SU-DHL-6 (cell line): ENCODE data around the gene CCDC85C.

Source experiments
- H2AFZ ChIP-seq: fragments of 200-600 bp; sonication (generic); 2 replicates; pipeline ENCODE4 v1.6.1; 2014; ENCODE audit warnings: low read depth, mild to moderate bottlenecking, moderate library complexity, mixed read lengths, antibody characterized with exemption, low read length; ENCODE audit not compliant: severe bottlenecking
- H3F3A ChIP-seq: fragments of 200-600 bp; shearing (Covaris generic); 2 replicates; pipeline ENCODE4 v1.6.0; 2016; ENCODE audit warnings: antibody characterized with exemption, mild to moderate bottlenecking; ENCODE audit not compliant: insufficient read depth
- H3K27ac ChIP-seq: fragments of 200-600 bp; sonication (generic); 2 replicates; pipeline ENCODE4 v1.5.1; 2016; ENCODE audit warnings: low read depth, mild to moderate bottlenecking, low read length, moderate library complexity, mixed read lengths
- H3K27me3 ChIP-seq: fragments of 200-600 bp; sonication (generic), shearing (Covaris generic); 2 replicates; pipeline ENCODE4 v1.6.0; 2014; ENCODE audit warnings: mild to moderate bottlenecking, low read length
- H3K36me3 ChIP-seq: fragments of 200-600 bp; sonication (generic); 2 replicates; pipeline ENCODE4 v1.6.1; 2014; ENCODE audit warnings: mild to moderate bottlenecking, low read length, mixed read lengths
- H3K4me2 ChIP-seq: fragments of 300-600, 200-600 bp; shearing (Covaris generic), sonication (generic); 2 replicates; pipeline ENCODE4 v1.6.0; 2014; ENCODE audit warnings: low read length, low read depth, mild to moderate bottlenecking; ENCODE audit not compliant: poor library complexity, severe bottlenecking
- H3K4me3 ChIP-seq: fragments of 200-600 bp; sonication (generic); 2 replicates; pipeline ENCODE4 v1.5.1; 2014; ENCODE audit warnings: antibody characterized with exemption, low read length, mild to moderate bottlenecking, mixed read lengths; ENCODE audit not compliant: insufficient read depth, poor library complexity, severe bottlenecking
- H3K79me2 ChIP-seq: fragments of 200-600 bp; sonication (generic); 2 replicates; pipeline ENCODE4 v1.6.1; 2014; ENCODE audit warnings: mild to moderate bottlenecking, low read length, moderate library complexity; ENCODE audit not compliant: insufficient read depth
- H3K9ac ChIP-seq: fragments of 200-600 bp; sonication (generic); 2 replicates; pipeline ENCODE4 v1.7.0; 2014; ENCODE audit warnings: mild to moderate bottlenecking, low read length
- H3K9me2 ChIP-seq: fragments of 200-600 bp; sonication (generic); replicated peaks from 2 replicates; pipeline ENCODE4 v1.6.1; 2014; ENCODE audit warnings: low read length; ENCODE audit not compliant: insufficient read depth
- H3K9me3 ChIP-seq: fragments of 200-600 bp; sonication (generic); 2 replicates; pipeline ENCODE4 v1.6.1; 2014; ENCODE audit warnings: low read length, mixed read lengths; ENCODE audit not compliant: insufficient read depth
- H4K20me1 ChIP-seq: fragments of 200-600 bp; sonication (generic); 2 replicates; pipeline ENCODE4 v1.6.1; 2014; ENCODE audit warnings: low read depth, mild to moderate bottlenecking, antibody characterized with exemption, low read length, moderate library complexity, mixed read lengths
- EZH2phosphoT487 ChIP-seq: fragments of 200-600 bp; sonication (generic), shearing (Covaris generic); conservative IDR thresholded peaks from 2 replicates; pipeline ENCODE4 v1.6.1; 2018; ENCODE audit warnings: mild to moderate bottlenecking, antibody characterized with exemption, low read length, moderate library complexity, mixed read lengths
- TF ChIP-seq, protein P1 (sequence below): fragments of 200-600 bp; sonication (generic); IDR thresholded peaks from one replicate; pipeline ENCODE4 v1.5.1; 2017; ENCODE audit warnings: antibody characterized with exemption, mild to moderate bottlenecking, low read length, moderate library complexity; ENCODE audit not compliant: insufficient read depth, poor library complexity, severe bottlenecking

Gene CCDC85C

DNA sequence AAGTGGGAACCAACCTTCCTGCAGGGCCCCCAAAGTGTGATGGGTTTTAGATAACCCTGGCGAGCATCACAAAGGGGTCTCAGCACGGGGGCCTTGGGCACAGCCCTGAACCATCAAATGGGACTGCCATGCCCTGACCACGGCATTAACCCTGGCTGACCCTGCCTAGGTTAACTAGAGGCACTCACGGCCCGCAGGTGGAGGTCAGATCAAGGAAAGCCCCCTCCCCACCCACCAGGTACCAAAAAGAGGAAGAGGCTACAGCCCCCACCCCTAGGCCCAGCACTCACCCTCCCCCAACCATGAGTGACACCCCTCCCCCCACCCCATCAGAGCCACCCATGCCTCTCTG is 80.3 kb downstream of the CCDC85C start:
- H3K9me3 ChIP-seq, result no peaks in the 10 kb centered on the region
- no peaks in the 10 kb centered on the region for H3F3A ChIP-seq
- no peaks in the 10 kb centered on the region for H3K9me2 ChIP-seq
- no peak overlapping the region for H2AFZ ChIP-seq
- no peaks in the 10 kb centered on the region for H4K20me1 ChIP-seq
- no peak for TF ChIP-seq EZH2phosphoT487
- TF ChIP-seq, protein P1, sequence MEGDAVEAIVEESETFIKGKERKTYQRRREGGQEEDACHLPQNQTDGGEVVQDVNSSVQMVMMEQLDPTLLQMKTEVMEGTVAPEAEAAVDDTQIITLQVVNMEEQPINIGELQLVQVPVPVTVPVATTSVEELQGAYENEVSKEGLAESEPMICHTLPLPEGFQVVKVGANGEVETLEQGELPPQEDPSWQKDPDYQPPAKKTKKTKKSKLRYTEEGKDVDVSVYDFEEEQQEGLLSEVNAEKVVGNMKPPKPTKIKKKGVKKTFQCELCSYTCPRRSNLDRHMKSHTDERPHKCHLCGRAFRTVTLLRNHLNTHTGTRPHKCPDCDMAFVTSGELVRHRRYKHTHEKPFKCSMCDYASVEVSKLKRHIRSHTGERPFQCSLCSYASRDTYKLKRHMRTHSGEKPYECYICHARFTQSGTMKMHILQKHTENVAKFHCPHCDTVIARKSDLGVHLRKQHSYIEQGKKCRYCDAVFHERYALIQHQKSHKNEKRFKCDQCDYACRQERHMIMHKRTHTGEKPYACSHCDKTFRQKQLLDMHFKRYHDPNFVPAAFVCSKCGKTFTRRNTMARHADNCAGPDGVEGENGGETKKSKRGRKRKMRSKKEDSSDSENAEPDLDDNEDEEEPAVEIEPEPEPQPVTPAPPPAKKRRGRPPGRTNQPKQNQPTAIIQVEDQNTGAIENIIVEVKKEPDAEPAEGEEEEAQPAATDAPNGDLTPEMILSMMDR, result no peak
- no peak overlapping the region for H3K9ac ChIP-seq
- no peaks in the 10 kb centered on the region for H3K27me3 ChIP-seq
- no peaks in the 10 kb centered on the region for H3K36me3 ChIP-seq
- H3K4me3 ChIP-seq, result no peak overlapping the region
- no peaks in the 10 kb centered on the region for H3K79me2 ChIP-seq
- H3K4me2 ChIP-seq, result no peak overlapping the region
- no peak overlapping the region for H3K27ac ChIP-seq

DNA sequence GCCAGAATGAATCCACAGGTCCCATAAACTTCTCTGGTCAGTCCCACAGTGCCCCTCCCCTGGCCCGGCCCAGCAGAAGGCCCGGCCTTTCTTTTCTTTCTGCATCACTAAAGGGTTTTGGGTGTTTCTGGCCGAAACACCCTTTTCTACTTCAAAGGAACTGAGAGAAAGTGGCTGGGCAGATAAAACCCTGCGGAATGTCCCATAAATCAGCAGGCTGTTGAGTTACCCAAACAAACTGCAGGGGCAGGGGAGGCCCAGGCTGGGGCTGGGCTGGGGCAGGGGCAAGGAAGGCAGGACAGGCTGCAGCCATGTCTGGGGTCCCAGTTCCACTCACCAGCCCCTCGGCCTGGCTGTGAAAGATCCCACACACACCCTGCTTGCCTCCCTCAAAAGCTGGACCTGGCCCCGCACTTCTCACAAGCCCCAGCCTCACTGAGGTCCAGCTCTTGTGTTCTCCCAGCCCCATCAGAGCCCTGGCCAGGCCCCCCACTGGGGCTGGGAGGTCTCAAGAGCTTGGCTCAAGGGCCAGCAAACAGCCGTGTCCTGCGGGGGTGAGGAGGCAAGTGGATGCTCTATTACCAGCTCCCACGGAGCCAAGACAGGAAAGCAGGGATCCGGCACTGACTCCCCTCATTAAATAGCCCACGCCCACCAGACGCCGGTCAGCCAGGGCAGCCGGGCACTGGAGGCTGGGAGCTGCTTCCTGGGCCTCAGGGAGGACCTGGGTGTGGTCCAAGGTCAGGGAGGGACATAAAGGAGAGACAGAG is 80.9 kb downstream of the CCDC85C start:
- no peaks in the 10 kb centered on the region for H4K20me1 ChIP-seq
- no peaks in the 10 kb centered on the region for H3K27me3 ChIP-seq
- H3K27ac ChIP-seq, result no peak overlapping the region
- TF ChIP-seq, protein P1, result no peak
- TF ChIP-seq EZH2phosphoT487, result no peak
- H3K9ac ChIP-seq, result no peak overlapping the region
- no peaks in the 10 kb centered on the region for H3F3A ChIP-seq
- H3K4me3 ChIP-seq, result no peak overlapping the region
- no peak overlapping the region for H2AFZ ChIP-seq
- no peaks in the 10 kb centered on the region for H3K36me3 ChIP-seq
- no peaks in the 10 kb centered on the region for H3K79me2 ChIP-seq
- H3K9me2 ChIP-seq, result no peaks in the 10 kb centered on the region
- no peaks in the 10 kb centered on the region for H3K9me3 ChIP-seq
- no peak overlapping the region for H3K4me2 ChIP-seq

DNA sequence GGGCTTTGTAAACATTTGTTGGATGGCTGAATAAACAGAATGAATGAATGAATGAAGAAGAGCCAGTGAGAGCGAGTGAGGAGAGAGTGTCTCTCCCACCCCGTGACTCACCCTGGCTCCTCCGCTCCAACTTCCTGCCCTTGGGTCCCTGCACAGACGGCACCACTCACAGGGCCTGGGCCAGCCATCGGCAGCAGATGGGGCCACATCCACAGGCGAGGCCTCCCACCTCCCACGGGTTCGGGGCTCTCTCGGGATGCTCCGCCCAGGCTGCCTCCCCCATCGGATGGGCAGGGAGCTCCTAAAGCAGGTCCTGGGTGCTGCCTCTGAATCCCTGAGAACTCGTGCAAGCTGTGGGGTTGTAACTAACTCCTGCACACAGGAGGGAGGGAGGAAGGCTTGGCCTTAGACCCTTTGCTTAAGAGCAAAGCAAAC is 81.5 kb downstream of the CCDC85C start:
- Histone ChIP-seq H3K9me2 (no peaks in the 10 kb centered on the region), H3K27ac (no peak overlapping the region), H4K20me1 (no peaks in the 10 kb centered on the region), H3K36me3 (no peaks in the 10 kb centered on the region), H3K79me2 (no peaks in the 10 kb centered on the region), H3K9me3 (no peaks in the 10 kb centered on the region), H3K9ac (no peak overlapping the region), H3K4me3 (no peak overlapping the region), H3K4me2 (no peak overlapping the region), H3F3A (no peaks in the 10 kb centered on the region), H2AFZ (no peak overlapping the region), H3K27me3 (no peaks in the 10 kb centered on the region)
- TF ChIP-seq EZH2phosphoT487, result no peak
- TF ChIP-seq, protein P1, result no peak
